Fibroblast of skin of abdomen (primary cell): ENCODE results near the gene EXTL1.

Experiments used
- DNase-seq: peaks from one replicate; pipeline ENCODE4 v3.0.0-alpha.2; 2013

The EXTL1 gene

DNA sequence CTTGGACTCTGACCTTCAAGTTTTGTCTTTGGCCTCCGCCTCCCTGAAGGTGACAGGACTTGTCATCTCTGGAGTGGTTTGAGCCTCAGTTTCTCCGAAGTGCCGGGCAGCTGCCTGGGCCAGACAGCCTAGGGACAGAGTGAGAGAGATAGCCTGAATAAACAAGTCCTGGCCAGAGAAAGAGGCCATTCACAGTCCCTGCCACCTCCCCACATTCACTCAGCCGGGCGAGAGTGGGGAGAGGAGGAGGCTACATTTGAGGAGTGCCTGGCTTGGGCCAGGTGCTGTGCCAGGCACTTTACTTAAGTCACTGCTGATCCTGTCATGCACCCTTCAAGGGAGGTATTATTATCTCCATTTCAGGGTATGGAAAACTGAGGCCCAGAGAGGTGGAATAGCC lies 3.5 kb downstream of the EXTL1 start:
- DNase-seq: no peak

- DNase-seq: no peak
Measured at GRCh38 chr1:26025517-26025916, 3.9 kb downstream of the EXTL1 start.

GRCh38 chr1:26027716-26028489 lies 6.3 kb downstream of the EXTL1 start:
- no peak for DNase-seq

DNA sequence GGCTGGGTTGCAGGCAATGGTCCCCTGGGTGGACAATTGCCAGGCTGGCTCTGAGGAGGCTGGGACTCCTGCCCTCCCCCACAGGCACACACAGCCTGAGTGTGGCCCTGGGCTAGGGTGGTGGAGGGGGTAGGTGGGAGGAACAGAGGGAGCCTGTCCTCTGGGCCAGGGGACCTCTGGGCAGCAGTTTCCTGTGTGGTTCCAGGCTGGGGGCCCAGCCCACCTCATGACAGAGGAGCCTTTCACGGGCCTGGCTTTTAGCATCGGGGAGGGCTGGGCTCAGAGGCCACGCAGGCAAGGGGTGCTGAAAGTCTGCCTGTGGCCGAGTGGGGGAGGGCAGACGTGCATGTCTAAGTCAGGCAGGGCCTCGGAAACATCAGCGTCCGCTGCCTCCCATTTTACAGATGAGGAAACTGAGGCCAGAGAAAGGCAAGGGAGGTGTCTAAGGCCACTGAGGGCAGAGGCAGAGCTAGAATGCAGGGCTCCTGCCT lies 7.0 kb downstream of the EXTL1 start:
- DNase-seq: no peak

- DNase-seq: no peak
Measured at GRCh38 chr1:26029054-26029863, 7.7 kb downstream of the EXTL1 start.

DNA sequence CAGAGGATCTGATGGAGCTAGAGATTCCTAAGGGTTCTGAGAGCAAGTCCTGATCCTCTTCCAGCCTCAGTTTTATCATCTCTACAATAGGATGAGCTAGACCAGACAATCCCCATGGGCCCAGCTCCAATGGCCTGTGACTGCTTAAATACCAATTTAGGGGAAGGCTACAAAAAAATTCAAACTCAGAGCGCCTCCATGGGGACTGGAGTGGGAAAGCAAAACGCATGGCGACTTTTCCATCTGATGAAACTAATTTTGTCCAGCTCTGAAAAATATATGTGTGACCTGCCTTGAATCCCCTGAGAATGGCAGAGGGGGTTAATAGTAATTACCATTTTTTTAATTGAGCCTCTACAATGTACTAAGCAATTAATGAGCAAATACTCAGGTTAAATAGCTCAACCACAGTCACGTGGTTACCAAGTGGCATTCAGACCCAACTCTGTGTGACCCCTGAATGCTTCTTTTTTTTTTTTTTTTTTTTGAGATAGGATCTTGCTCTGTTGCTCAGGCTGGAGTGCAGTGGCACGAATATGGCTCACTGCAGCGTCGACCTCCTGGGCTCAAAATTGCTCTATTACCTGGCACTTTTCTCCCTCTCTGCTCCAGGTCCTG lies 8.4 kb downstream of the EXTL1 start:
- DNase-seq: no peak

DNA sequence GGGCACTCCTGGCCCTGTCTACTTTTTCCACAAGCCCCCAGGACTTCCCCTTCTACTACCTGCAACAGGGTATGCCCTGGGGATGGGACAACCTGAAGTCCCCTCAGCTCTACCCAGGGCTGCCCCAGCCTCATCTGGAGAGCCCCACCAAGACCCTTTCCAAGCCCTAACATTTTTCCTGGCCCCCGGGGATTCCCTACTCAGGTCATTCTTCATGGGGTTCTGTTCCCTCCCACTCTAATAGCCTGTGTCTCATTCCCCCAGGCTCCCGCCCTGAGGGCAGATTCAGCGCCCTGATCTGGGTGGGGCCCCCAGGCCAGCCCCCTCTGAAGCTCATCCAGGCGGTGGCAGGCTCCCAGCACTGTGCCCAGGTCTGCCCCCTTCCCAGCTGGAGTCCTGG lies 9.6 kb downstream of the EXTL1 start:
- DNase-seq: no peak

DNA sequence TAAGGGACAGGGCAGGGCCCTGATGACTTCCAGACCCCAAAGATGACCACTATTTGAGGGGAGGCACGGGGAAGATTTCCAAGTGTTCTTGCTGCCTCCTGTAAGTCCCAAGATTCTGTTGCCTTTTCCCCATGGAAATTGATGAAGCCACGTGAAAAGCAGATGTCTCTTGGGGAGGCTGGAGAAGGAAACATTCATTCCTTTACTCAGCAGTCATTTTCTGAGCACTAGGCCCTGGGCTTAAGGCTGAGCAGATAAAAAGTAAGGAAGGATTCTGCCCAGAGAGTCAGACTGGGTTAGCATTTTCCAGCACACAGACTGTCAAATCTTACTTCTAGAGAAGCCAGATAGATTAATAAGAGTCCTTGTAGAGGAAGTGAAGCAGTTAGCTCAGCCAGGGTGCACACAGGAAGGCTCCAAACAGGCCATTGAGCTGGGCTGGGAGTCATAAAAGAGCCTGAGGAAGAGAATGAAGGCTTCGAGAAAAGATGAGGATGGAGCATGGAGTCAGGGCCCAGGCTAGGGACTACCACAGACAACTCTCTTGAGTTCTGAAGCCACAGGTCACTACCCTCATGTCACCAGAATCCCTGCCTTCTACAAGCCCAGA lies 10.1 kb downstream of the EXTL1 start:
- peak; percentile 74 for DNase-seq

GRCh38 chr1:26032656-26033357 lies 11.2 kb downstream of the EXTL1 start:
- DNase-seq: no peak

- no peak for DNase-seq
Measured at GRCh38 chr1:26034504-26035202, 13.1 kb downstream of the EXTL1 start.

DNA sequence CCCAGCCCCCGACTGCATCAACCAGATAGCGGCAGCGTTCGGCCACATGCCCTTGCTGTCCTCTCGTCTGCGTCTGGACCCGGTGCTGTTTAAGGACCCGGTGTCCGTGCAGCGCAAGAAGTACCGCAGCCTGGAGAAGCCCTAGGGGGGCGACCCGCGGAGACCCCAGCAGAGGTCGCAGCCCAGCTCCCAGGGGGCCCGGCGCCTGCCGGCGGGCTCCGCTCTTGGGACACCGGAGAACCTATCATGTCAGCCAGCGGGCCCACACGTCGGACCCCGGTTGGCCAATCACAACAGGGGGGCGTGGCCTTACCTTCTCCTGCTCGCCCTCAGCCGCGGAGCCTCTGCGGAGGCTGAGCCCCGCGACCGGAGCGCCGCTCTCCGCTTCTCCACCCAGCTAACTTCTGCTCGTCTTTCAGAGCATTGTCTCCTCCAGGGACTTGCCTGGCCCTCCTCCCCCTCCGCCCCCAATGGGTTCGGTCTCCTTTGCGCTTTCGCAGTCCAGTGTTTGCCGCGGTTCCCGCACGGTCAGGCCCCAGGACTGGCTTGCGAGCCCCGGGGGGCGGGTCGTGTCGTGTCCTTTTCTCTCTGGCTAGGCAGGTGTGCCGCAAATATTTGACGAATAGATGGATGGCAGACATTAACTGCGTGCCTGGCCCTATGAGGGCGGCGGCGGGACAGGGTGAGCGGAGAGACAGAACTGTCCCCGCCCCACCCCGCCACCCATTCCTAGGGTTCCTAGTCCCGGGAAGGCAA lies 13.8 kb downstream of the EXTL1 start:
- DNase-seq: peak; percentile 92

GRCh38 chr1:26035959-26036755 lies 14.6 kb downstream of the EXTL1 start:
- peak; percentile 58 for DNase-seq

GRCh38 chr1:26036756-26037281 lies 15.2 kb downstream of the EXTL1 start:
- DNase-seq: no peak

- no peak for DNase-seq
Measured at GRCh38 chr1:26037904-26038303, 16.3 kb downstream of the EXTL1 start.

DNA sequence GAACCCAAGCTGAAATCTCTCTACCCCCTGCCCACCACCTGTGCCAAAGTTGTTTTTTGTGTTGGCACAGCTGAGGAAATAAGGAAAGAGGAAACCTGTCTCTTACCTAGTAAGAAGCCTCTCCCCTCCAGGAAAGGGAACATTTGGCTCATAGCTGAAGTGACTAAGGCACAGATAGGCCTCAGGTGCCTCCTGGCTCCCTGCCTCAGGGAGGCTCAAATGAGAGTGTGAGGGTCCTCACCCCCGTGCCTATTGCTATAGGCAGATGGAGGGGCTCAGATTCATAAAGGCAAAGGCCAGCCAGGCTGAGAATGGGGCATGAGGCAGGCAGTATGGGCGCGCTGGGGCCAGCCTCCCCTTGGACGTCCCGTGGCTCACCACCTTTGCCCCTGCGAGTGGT lies 16.9 kb downstream of the EXTL1 start:
- DNase-seq: no peak

DNA sequence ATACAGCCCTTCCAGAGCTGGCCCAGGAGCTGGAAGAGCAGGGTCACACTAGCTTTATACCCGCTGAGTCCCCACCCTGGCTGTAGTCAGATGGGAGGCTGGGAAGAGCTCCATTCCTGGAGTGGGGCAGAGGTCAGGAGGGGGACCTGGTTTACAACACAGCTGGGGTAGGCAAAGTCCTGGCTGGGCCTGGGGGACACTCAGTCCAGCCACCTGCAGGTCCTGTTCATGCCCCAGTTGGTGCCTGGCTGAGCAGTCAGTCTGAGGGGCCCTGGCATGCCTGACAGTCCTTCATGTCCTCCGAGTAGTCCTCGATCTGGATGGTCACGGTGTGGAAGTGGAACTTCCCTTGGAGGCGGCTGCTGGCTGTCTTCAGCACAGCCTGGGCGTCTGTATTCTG lies 17.3 kb downstream of the EXTL1 start:
- DNase-seq: no peak

GRCh38 chr1:26041401-26041800 lies 19.8 kb downstream of the EXTL1 start:
- no peak for DNase-seq

GRCh38 chr1:26041978-26042377 lies 20.4 kb downstream of the EXTL1 start:
- DNase-seq: no peak

GRCh38 chr1:26043765-26044164 lies 22.2 kb downstream of the EXTL1 start:
- no peak for DNase-seq

GRCh38 chr1:26044414-26044813 lies 22.8 kb downstream of the EXTL1 start:
- no peak for DNase-seq
